NCI-H1417 (cell line): ENCODE results near the gene GADL1.

Experiments
- DNase-seq, 3 experiments: peaks; one replicate each; lab custom pipeline; 2025; lab: John Stamatoyannopoulos, UW

The GADL1 gene

DNA sequence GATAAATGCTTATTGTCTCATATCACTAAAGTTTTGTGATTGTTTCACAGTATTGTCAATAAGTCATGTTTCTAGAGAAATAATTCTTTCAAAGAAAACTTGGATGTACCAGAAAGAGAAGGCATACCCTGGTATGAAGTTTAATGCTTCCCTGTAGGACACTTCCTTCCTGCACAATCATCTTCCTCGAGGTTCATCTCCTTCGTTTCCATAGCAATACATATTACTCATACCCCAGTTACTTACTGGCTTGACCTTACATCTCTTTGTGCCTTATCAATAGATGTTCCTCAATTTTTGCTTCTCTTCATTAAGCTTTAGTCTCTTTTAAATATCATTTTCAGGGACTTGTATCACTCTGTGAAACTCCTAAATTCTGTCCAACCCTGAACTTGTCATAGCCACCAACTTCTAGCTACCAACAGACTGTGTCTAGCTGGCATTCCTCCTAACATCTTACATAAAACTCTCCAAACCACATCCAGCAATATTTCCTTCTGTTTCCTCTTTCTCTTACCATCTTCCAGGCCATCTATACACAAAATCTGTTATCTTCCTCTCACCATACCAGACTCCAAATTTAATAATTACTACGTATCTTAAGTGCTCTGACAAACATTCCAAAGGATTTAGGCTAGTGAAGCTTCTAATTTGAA is 134.3 kb downstream of the GADL1 start:
- DNase-seq: no peak

- DNase-seq: no peak
Observed at GRCh38 chr3:30756218-30756617, 138.2 kb downstream of the GADL1 start.

DNA sequence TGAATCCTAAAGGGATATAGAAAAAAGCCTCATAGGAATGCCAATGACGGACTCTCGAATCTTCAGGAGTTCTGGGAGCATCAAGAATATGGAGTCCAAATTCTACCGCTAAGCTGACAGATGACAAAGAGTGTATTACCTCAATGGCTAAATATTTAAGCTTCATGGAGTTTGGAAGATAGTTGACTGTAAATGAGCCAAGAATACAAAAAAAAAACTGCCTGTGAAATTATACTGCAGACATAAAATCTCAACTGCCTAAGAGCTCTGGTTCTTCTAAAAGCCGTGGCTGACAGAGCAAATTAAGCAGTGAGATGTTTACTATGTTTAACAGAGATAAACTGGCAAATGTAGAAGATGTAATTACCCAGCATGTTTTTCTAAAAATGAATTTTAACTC is 140.0 kb downstream of the GADL1 start:
- no peak for DNase-seq

GRCh38 chr3:30753766-30754165 is 140.7 kb downstream of the GADL1 start:
- DNase-seq: no peak

DNA sequence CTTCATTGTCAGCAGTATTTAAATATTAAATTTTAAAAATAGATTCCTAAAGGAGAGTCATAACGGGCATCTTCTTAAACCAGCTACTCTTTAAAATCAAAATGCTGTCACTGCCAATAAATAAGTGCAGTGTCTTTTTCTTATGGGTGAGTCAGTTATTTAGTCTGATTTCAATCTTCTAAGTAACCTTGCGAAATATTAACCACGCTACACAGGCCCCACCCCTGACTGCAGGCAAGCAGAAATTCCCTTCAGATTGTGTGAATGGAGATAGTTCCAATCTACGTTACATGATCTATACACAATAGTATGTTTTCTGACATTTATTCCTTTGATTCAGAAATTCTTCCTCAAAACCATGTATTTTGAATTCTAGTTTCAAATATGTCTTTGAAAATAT is 141.5 kb downstream of the GADL1 start:
- DNase-seq: no peak

DNA sequence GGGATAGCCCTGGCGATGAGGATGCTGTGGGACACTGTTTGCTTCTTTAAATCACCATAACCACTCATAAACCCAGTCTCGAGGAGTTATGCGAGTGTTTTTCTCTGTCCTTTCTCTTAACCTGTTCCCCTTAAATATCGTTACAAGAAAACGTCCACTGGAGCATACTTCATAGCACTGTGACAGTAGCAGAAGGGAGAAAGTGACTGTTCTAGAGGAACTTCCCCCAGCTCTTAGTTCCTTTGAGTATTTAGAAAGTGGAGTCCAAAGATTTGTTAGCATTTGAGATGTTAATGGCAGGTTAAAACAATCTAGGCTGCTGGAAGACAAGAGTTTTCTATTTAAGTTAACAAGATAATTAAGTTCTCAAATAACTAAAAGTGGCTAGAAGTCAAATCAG is 142.0 kb downstream of the GADL1 start:
- no peak for DNase-seq

DNA sequence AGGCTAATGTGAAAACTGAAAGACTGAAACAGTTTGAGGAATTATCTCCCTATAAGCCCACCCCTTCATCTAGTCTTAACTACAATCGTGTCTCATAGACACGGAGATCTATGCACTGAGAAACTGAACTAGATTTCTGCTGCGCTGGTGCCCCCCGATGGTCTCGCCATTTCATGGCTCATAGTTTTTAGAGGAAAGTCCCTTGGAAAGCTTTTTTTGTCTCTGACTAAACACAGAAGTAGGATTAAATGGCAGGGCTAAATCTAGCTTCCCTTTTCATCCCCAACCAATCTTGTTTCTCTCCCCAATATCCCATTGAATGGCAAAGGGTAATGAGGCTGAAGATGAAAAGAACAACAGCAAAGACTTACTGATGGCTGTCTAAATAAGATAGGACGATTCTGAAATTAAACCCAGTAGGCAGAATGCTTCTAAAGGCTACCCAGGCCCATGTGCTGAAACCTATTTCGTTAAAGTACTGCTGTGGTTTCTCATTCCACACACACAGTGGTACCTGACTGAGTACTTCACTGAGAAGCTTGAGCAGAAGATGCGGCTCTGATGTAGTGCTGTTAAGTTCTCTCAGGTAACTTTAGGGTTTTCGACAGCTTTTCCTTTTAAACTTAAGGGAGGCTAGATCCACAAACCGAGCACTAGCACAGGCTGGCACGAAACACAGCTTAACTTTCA is 142.7 kb downstream of the GADL1 start:
- DNase-seq: peak in 1 of 3 experiments; percentile 7

DNA sequence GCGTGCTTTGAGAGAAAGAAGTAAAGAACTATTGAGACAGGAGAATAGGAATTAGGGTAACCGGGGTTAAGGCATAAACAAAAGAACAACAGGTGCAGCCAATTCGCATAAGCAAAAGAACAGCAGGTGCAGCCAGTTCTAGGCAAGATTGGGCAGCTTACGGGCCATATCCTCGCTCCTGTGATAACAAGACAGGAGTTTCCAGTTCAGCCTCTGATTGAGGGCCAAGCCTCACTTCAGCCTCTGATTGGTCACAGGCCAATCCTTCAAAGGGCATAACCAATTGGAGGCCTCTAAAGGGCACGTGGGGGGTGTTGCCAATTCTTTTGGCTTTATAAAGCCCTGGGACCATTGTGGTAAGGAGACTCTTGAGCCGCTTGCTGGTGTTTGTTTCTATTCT is 143.5 kb downstream of the GADL1 start:
- peak in 1 of 3 experiments; percentile 48 for DNase-seq

GRCh38 chr3:30749230-30749629 is 145.2 kb downstream of the GADL1 start:
- no peak for DNase-seq

DNA sequence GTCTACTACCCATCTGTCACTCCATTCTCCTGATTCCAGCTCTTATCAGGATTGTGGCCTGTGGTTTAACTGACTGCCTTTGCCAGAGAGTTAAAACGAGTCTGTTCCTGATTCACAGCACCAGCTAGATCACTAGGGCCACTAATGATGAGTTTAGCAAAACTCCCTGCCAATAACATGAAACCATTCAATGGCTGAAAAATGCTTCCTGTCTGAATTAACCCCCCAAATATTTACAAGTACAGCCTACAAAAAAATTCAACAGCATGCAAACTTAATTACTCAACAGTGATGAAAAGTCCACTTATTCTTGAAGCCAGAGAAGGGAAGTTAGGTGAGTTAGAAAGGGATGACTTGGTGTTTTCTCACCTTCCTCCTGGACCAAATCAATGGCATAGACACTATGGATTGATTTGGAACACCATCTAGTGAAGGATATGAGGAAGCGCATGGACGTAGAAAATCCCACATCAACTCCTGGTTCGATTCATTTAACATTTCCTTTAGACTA is 146.6 kb downstream of the GADL1 start:
- DNase-seq: peak in 1 of 3 experiments; percentile 17

GRCh38 chr3:30743641-30744317 is 150.7 kb downstream of the GADL1 start:
- no peak for DNase-seq

- DNase-seq: peak in 1 of 3 experiments; percentile 6
Observed at GRCh38 chr3:30742796-30743619, 151.5 kb downstream of the GADL1 start.

DNA sequence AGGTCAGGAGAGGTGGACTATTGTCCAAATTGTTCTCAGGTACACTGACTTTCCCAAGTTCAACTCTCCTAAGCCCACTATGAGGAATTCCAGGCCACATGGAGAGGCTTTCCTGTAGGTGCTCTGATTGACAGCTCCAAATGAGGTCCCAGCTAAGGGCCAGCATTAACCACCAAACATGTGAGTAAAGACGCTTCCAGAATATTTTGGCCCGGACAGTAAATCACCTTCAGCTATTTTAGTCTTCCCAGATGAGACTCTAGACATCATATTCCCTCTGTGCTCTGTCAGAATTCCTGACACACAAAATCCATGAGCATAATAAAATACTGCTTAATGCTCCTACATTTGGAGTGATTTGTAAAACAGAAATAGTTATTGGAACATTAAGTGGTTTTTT is 152.6 kb downstream of the GADL1 start:
- DNase-seq: no peak

DNA sequence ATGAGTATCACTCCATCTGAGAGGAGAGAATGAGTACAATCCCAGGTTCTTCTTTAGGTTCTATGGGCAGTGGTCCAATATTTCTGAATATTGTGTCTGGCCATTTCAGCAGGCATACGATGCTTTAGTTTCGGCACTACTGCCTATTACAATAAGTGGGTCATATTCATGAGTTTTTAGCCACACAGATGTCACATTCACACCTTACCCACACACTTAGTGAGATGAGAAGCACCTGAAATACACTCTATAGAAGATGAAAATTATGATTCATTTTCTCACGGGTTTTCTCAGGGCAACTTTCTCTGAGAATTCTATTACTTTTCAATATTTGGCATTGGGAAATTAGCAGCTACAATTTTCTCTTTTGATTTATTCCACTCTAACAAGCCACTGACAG is 155.9 kb downstream of the GADL1 start:
- DNase-seq: no peak

DNA sequence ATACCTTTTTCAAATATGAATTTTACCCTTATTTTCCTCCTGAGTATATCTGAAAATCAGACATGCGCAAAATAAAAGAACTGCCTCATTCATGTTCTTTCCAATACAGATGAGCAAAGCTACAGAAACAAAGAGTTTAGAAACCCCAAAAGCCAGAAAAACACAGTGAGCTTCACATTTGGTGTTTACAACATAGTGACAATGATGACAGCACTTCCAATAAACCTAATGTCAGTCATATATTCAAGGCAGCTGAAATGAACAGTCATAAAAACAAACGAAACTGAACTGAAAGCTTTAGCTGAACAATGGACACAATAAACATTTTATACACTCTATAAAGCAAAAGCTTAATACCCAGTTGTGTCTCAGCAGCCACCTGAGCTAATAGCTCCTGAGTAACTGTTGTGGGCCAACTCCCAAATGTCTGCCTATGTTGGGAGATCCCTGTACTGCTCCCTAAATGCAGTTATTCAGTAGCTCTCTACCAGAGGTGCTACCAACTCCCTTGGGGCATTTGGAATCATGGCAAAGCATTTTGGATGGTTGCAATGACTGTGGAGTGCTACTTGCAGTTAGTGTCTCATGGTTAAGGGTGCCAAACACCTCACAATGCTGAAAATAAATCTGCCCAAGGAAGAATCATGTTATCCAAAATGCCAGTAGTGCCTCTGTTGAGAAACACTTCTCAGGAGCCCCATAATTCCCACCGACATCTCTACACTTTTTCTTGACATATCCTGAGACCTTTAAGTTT is 156.5 kb downstream of the GADL1 start:
- no peak for DNase-seq

DNA sequence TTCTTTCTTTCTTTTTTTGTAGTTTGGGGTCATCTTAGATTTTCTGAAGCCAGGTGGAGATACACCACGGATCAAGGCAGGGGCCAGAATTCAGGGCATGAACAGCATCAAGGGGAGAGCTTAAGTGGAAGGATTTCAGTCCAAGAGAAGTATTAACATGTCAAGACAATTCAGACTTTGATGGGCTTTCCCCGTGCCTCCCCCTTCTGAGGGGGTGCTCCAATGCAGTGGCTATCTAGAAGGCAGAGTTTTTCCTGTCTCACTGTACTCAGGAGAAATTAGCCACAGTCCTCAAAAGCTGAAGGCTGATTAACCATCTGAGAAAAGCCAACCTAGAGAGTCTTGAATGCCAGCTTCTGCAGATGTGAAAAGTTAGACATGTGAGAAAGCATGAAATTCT is 160.8 kb downstream of the GADL1 start:
- no peak for DNase-seq

- DNase-seq: no peak
Observed at GRCh38 chr3:30733209-30733608, 161.3 kb downstream of the GADL1 start.

DNA sequence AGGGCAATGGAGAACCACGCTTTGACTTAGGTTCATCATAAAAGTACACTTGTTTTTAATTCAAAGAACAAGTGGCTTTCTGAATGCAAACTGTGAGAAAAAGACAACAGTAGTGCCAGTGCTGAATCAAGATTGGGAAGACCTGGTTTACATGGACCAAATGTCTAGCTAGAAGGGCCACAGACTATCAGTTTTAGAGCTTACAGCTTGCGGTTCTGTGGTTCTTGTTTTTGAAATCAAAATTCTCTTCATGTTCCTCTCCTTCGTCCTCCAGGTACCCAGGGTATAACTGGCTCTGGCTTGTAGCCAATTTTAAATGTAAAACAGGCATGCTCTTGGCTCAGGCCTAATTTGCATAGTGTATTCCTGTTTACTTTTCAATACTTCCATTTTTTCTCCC is 163.5 kb downstream of the GADL1 start:
- no peak for DNase-seq

DNA sequence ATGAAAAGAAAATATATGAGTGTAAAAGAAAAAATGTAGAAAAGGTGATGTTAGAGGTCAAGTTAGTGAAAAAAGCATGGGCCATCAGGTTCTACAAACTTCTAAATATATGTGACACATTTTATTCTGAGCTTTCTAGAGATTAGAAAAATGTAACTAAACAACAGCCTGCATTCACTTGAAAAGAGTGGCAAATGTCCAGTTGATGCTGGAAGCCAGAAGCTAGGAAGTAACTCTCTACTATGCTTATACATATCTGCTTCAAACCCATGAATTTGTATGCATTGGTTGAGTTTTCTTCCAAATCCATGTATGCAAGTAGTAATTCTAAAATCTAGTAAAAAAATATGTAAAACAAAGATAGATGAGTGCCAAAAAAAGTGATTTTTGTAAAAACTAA is 164.5 kb downstream of the GADL1 start:
- DNase-seq: no peak

GRCh38 chr3:30729512-30729911 is 164.9 kb downstream of the GADL1 start:
- DNase-seq: no peak

DNA sequence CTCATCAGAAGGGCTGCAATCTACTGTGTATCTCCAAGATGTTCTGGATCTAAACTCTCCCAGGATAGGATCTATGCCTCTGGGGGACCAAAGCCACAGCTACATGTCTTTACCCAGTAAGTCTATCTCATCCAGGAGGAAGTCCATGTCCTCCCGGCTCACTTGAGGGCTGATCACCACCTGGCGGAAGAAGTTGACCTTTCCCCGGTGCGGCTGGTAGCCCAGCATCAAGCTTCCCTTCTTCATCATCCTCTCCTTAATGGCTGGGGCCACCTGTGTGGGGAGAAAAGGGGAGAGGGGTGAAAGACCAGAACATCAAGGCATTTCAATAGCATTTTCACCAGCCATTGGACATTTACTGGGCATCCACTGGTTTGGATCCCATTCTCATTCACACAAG is 166.3 kb downstream of the GADL1 start:
- no peak for DNase-seq
